B cell (primary cell): ENCODE data around the gene BMF. TPM values are rescaled to one million over a fixed set of nuclear protein-coding genes. Genes with fewer than 3 reads are reported as not detected.

Experiments
- ATAC-seq: fragments of 200-7000 bp; cut with Tn5 transposase; one replicate; pipeline ENCODE4 v1.10.0; 2021; ENCODE audit warnings: low read depth, mild to moderate bottlenecking, moderate number of reproducible peaks, moderate library complexity
- CTCF ChIA-PET: fragments of 350-600 bp; sonication (Branson Sonifier 250); formaldehyde crosslinking; loops from one replicate; lab custom pipeline; 2021; ENCODE audit warnings: antibody characterized with exemption, inconsistent platforms; lab: Charles Lee
- POLR2A ChIA-PET: fragments of 350-600 bp; sonication (Branson Sonifier 250); formaldehyde crosslinking; loops from one replicate; lab custom pipeline; 2021; ENCODE audit warnings: antibody characterized with exemption; lab: Charles Lee
- DNase-seq: peaks from one replicate; pipeline ENCODE4 v3.0.0; 2013
- H2AFZ ChIP-seq: 2 replicates; pipeline ENCODE4 v1.6.1; 2012; ENCODE audit warnings: mild to moderate bottlenecking, low read depth, low read length; ENCODE audit not compliant: insufficient read depth, poor library complexity, severe bottlenecking
- H3K27ac ChIP-seq, 2 donors: 1 replicate in 1 of 2; 2 replicates in 1 of 2; pipeline ENCODE4 v1.5.1; 2012 to 2013; ENCODE audit warnings: low read length in 2 of 2, mild to moderate bottlenecking in 2 of 2, moderate library complexity in 1 of 2
- H3K27me3 ChIP-seq, 4 experiments: fragments of 200-600 bp in 1 of 4; sonication (generic) in 1 of 4; replicated peaks in 1 of 4; 1 replicate in 2 of 4; 2 replicates in 2 of 4; pipeline versions ENCODE4 v1.6.1 to v1.7.0; 2013 to 2016; ENCODE audit warnings: low read length in 3 of 4, mild to moderate bottlenecking in 2 of 4, mixed read lengths in 1 of 4, moderate library complexity in 1 of 4; ENCODE audit not compliant: insufficient read depth in 4 of 4, control insufficient read depth in 3 of 4; ENCODE audit errors: control extremely low read depth in 1 of 4
- H3K36me3 ChIP-seq, 2 experiments: replicated peaks in 1 of 2; 1 replicate in 1 of 2; 2 replicates in 1 of 2; pipeline versions ENCODE4 v1.6.1 to v1.7.1; 2013; ENCODE audit warnings: low read length in 1 of 2; ENCODE audit not compliant: insufficient read depth in 2 of 2, control insufficient read depth in 1 of 2; ENCODE audit errors: control extremely low read depth in 1 of 2, extremely low read depth in 1 of 2
- H3K4me1 ChIP-seq, 2 donors: fragments of 200-600 bp in 1 of 2; sonication (generic) in 1 of 2; 1 replicate in 1 of 2; 2 replicates in 1 of 2; pipeline versions ENCODE4 v1.5.1 to v1.6.1; 2013 to 2017; ENCODE audit warnings: low read length in 2 of 2; ENCODE audit not compliant: control insufficient read depth in 2 of 2, insufficient read depth in 2 of 2
- H3K4me2 ChIP-seq: replicated peaks from 2 replicates; pipeline ENCODE3; 2012; ENCODE audit warnings: mild to moderate bottlenecking, low read depth, low read length; ENCODE audit not compliant: poor library complexity, severe bottlenecking
- H3K4me3 ChIP-seq, 5 experiments: fragments of 200-600 bp in 1 of 5; sonication (generic) in 1 of 5; 1 replicate in 3 of 5; 2 replicates in 2 of 5; pipeline versions ENCODE4 v1.5.1 to v1.7.0; 2011 to 2016; ENCODE audit warnings: low read length in 4 of 5, mild to moderate bottlenecking in 4 of 5, low read depth in 2 of 5, control low read depth in 1 of 5, moderate library complexity in 1 of 5; ENCODE audit not compliant: insufficient read depth in 1 of 5; ENCODE audit errors: control extremely low read depth in 1 of 5, extremely low read depth in 1 of 5
- H3K79me2 ChIP-seq: fragments of 200-600 bp; sonication (generic); one replicate; pipeline ENCODE4 v1.6.0; 2016; ENCODE audit warnings: low read length; ENCODE audit not compliant: control insufficient read depth, insufficient read depth
- H3K9ac ChIP-seq: fragments of 200-600 bp; sonication (generic); 2 replicates; pipeline ENCODE4 v1.6.1; 2017; ENCODE audit warnings: mild to moderate bottlenecking, low read length, moderate library complexity
- H3K9me3 ChIP-seq, 3 donors: one replicate each; pipeline versions ENCODE4 v1.6.1 to v1.7.1; 2013; ENCODE audit warnings: low read length in 2 of 3; ENCODE audit not compliant: control insufficient read depth in 2 of 3, insufficient read depth in 1 of 3; ENCODE audit errors: control extremely low read depth in 1 of 3
- H4K20me1 ChIP-seq: 2 replicates; pipeline ENCODE4 v1.6.0; 2012; ENCODE audit warnings: mild to moderate bottlenecking, low read length; ENCODE audit not compliant: insufficient read depth, control insufficient read depth, poor library complexity, severe bottlenecking
- H3K27ac Mint-ChIP-seq: one replicate; pipeline ENCODE4 v1.8.0; 2021; ENCODE audit warnings: mixed read lengths
- H3K27me3 Mint-ChIP-seq: one replicate; pipeline ENCODE4 v1.8.0; 2021; ENCODE audit warnings: mixed read lengths
- H3K4me1 Mint-ChIP-seq: one replicate; pipeline ENCODE4 v1.8.0; 2021; ENCODE audit warnings: mixed read lengths
- H3K4me3 Mint-ChIP-seq: one replicate; pipeline ENCODE4 v1.8.0; 2021; ENCODE audit warnings: mixed read lengths
- H3K9me3 Mint-ChIP-seq: one replicate; pipeline ENCODE4 v1.8.0; 2022; ENCODE audit warnings: mixed read lengths; ENCODE audit not compliant: insufficient read depth
- EZH2 ChIP-seq: IDR thresholded peaks from 2 replicates; pipeline ENCODE4 v1.6.1; 2012; ENCODE audit warnings: borderline replicate concordance, low read depth, mild to moderate bottlenecking, moderate library complexity, low read length; ENCODE audit not compliant: insufficient read depth, poor library complexity, severe bottlenecking
- WGBS: methylation state at CpG from one replicate; pipeline ENCODE4 v1.1.5; 2013; ENCODE audit warnings: missing lambda C conversion rate; ENCODE audit not compliant: insufficient coverage; 5-methylcytosine and 5-hydroxymethylcytosine counted together
- intact Hi-C: fragments of 100-400 bp; cut with micrococcal nuclease; formaldehyde crosslinking; loops from one replicate; pipeline ENCODE4 v1.10.0; 2022
- polyA plus RNA-seq: library from polyadenylated mRNA; depleted of rRNA; stranded (reverse); fragments of >200 nt; gene quantifications from 2 replicates; pipeline ENCODE4 v1.2.3, GENCODE V29; 2012
- total RNA-seq, 2 donors: library from RNA; stranded (reverse); fragments of 120-200 nt in 1 of 2; gene quantifications; 1 replicate in 1 of 2; 2 replicates in 1 of 2; pipeline versions ENCODE4 v1.2.3 to v1.2.4, GENCODE V29; 2013 to 2022
- TF ChIP-seq, protein P1 (sequence below): fragments of 200-600 bp; IDR thresholded peaks from one replicate; pipeline ENCODE4 v1.8.0; 2022; ENCODE audit warnings: antibody characterized with exemption, mild to moderate bottlenecking

Gene BMF
- total and polyA plus RNA-seq, 2 donors (not counting 1 experiment from before 2014, with no cell fraction given): 43.2 to 343 TPM

DNA sequence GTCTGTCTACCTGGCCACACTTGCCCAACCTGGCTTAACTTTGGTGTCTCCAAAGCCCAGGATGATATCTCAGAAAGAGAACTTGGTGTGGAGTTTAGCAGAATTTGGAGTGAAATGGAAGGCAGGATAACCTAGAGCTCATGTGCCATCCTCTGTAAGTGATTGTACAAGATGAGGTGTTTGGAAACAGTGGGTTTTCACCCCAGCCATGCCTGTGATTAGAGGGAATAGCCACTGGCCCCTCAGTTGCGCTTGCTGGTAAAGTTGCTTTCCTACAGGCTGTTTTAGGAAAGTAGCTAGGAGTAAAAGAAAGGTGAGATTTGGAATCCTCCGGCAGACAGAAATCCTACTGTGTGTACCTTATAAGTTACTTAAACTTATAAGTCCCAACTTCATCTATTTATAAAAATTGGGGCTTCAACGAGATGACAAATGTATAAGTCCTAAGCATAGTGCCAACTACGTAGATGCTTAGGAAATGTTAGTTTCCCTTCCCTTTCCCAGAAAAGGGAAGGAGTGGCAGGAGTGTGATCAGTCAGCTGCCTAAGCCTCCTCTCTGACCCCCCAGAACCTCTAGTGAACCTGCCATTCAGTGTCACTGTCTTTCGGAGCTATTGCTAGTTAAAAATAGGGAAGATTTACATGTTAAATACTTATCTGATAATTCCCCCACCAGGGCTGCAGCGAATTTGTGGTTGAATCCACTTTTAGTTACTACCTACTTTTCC, 13.4 kb upstream of the BMF start:
- Histone ChIP-seq H2AFZ (no peak overlapping the region), H3K27me3 (no peaks in the 10 kb centered on the region), H3K27ac (no peak overlapping the region), H4K20me1 (no peaks in the 10 kb centered on the region), H3K9me3 (no peaks in the 10 kb centered on the region), H3K79me2 (no peaks in the 10 kb centered on the region), H3K4me3 (no peak overlapping the region), H3K9ac (no peak overlapping the region), H3K4me1 (no peaks in the 10 kb centered on the region), H3K4me2 (no peak overlapping the region), H3K36me3 (no peaks in the 10 kb centered on the region)
- ATAC-seq (no peak), DNase-seq (no peak)
- intact Hi-C loops: no loop called here
- no CpG with 5 or more reads among the region's 6 CpGs for WGBS
- no peaks in the 10 kb centered on the region for H3K4me1 Mint-ChIP-seq
- TF ChIP-seq, protein P1, sequence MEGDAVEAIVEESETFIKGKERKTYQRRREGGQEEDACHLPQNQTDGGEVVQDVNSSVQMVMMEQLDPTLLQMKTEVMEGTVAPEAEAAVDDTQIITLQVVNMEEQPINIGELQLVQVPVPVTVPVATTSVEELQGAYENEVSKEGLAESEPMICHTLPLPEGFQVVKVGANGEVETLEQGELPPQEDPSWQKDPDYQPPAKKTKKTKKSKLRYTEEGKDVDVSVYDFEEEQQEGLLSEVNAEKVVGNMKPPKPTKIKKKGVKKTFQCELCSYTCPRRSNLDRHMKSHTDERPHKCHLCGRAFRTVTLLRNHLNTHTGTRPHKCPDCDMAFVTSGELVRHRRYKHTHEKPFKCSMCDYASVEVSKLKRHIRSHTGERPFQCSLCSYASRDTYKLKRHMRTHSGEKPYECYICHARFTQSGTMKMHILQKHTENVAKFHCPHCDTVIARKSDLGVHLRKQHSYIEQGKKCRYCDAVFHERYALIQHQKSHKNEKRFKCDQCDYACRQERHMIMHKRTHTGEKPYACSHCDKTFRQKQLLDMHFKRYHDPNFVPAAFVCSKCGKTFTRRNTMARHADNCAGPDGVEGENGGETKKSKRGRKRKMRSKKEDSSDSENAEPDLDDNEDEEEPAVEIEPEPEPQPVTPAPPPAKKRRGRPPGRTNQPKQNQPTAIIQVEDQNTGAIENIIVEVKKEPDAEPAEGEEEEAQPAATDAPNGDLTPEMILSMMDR: no peak
- TF ChIP-seq EZH2: no peak
- ChIA-PET CTCF (interaction anchor here (0.8 to 2.1 kb wide), 5 partner anchors 15 to 153 kb away, joined by 3 to 10 read pairs (median 4); no protein-coding TSS in a partner anchor), POLR2A (interaction anchor here (0.6 to 0.8 kb wide), 2 partner anchors 13 to 115 kb away, joined by 3 to 4 read pairs; partner anchors contain the start of gene BMF)
- no peaks in the 10 kb centered on the region for H3K27me3 Mint-ChIP-seq
- H3K27ac Mint-ChIP-seq: no peak overlapping the region
- H3K4me3 Mint-ChIP-seq: no peak overlapping the region
- no peaks in the 10 kb centered on the region for H3K9me3 Mint-ChIP-seq

DNA sequence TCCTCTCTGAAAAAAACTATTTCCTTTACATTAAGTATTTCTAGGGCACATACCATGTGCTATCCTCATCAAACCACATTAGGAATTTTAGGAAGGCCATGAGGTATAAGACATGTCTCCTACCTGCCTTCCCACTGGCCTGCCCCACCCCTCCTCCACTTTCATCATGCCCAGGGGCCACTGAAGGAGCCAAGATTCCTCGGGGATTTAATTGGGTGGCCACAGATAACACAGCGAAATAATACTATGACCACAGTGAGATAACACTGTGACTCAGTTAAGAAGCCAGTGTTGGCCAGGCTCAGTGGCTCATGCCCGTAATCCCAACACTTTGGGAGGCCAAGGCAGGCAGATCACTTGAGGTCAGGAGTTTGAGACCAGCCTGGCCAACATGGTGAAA, 9.8 kb upstream of the BMF start:
- intact Hi-C loops: loop anchor here (5.0 kb wide), 1 partner anchor 36 kb away; no protein-coding TSS in a partner anchor
- DNase-seq: no peak
- Mint-ChIP-seq H3K4me3 (no peak overlapping the region), H3K27ac (no peak overlapping the region), H3K9me3 (no peaks in the 10 kb centered on the region), H3K4me1 (peaks cover 26% of the 10 kb centered on the region), H3K27me3 (no peaks in the 10 kb centered on the region)
- WGBS: 98% methylated on average over 3 of the region's 3 CpGs
- Histone ChIP-seq H3K36me3 (no peaks in the 10 kb centered on the region), H3K27me3 (no peaks in the 10 kb centered on the region), H3K79me2 (no peaks in the 10 kb centered on the region), H3K9ac (no peak overlapping the region), H3K4me1 (peaks cover 22 to 25% of the 10 kb centered on the region in 2 donors), H3K9me3 (no peaks in the 10 kb centered on the region), H3K4me2 (no peak overlapping the region), H2AFZ (no peak overlapping the region), H4K20me1 (no peaks in the 10 kb centered on the region), H3K4me3 (no peak overlapping the region), H3K27ac (no peak overlapping the region)
- POLR2A ChIA-PET: interaction anchor here (1.9 kb wide), 1 partner anchor 11 kb away, joined by 6 read pairs; no protein-coding TSS in a partner anchor
- ATAC-seq: no peak
- CTCF ChIA-PET: interaction anchor here (1.3 to 33.4 kb wide), 4 partner anchors 10 to 100 kb away, joined by 3 to 934 read pairs (median 16); partner anchors contain the start of genes BMF and SRP14
- no peak for TF ChIP-seq EZH2
- TF ChIP-seq, protein P1: no peak
